GM20000 (cell line): ENCODE results near the gene ERC1.

Source experiments
- DNase-seq: peaks from one replicate; pipeline ENCODE4 v3.0.0; 2012; ENCODE audit warnings: low spot score
- TF ChIP-seq, protein P1 (sequence below): IDR thresholded peaks from 2 replicates; pipeline ENCODE4 v1.5.1; 2012; ENCODE audit warnings: mild to moderate bottlenecking, control low read depth; ENCODE audit errors: extremely low read depth, missing control alignments

The ERC1 gene

DNA sequence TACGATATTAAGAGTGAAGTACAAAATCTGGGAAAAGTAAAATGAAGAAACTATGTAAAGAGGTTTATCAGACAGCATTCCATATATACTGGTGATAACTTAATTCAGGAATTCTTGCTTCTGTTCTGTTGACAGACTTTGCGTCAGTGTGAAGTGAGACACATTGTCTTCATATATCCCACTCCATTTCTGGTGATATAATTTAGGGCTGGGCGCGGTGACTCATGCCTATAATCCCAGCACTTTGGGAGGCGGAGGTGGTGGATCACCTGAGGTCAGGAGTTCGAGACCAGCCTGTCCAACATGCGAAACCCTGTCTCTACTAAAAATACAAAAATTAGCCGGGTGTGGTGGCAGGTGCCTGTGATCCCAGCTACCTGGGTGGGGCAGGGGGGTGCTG is 21.2 kb upstream of the ERC1 start:
- TF ChIP-seq, protein P1, sequence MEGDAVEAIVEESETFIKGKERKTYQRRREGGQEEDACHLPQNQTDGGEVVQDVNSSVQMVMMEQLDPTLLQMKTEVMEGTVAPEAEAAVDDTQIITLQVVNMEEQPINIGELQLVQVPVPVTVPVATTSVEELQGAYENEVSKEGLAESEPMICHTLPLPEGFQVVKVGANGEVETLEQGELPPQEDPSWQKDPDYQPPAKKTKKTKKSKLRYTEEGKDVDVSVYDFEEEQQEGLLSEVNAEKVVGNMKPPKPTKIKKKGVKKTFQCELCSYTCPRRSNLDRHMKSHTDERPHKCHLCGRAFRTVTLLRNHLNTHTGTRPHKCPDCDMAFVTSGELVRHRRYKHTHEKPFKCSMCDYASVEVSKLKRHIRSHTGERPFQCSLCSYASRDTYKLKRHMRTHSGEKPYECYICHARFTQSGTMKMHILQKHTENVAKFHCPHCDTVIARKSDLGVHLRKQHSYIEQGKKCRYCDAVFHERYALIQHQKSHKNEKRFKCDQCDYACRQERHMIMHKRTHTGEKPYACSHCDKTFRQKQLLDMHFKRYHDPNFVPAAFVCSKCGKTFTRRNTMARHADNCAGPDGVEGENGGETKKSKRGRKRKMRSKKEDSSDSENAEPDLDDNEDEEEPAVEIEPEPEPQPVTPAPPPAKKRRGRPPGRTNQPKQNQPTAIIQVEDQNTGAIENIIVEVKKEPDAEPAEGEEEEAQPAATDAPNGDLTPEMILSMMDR, result no peak

DNA sequence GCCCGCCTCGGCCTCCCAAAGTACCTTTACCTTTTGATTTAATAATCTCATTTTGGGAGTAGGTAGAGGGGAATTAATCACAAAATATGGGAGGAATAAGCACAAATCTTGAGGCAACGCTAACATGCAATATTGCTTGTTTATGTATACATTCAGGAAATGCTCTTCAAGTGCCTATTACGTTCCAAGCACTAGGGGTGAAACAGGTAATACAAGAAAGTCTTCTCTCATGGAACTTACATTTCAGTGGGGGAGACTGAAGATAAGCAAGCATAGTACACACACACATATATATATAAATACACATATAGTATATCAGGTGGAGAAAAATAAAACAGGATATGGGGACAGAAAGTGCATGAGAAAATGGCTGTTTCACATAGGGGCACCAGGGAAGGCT is 19.0 kb upstream of the ERC1 start:
- TF ChIP-seq, protein P1, result no peak
- DNase-seq, result no peak

More for the DNA sequence above, 21.2 kb upstream of the ERC1 start:
- DNase-seq, result no peak

DNA sequence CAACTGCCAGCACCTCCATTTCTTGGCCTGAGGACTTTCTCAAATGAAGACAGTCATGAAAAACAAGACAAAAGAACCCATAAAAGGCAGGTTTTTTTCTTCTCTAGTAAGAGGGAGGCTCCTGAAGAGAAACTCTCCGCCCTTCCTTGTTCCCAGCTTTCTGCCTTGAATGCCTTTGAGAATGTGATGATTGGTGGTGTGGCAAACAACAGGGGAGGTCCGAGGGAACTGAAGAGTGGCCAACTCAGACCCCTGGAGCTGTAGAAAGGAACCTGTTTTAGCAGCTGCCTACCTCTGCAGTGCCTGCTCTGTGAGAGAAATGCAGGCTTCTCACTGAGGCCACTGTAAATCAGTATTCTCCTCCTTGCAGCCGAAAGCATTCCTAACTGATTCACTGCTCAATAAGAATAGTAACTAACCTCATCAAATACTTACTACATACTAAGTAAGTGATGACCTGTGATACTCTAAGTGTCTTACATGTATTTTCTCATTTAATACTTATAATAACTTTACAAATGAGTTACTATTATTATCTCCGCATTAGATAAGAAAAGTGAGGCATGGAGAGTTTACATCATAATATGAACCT is 16.7 kb upstream of the ERC1 start:
- TF ChIP-seq, protein P1, result no peak
- DNase-seq, result no peak

DNA sequence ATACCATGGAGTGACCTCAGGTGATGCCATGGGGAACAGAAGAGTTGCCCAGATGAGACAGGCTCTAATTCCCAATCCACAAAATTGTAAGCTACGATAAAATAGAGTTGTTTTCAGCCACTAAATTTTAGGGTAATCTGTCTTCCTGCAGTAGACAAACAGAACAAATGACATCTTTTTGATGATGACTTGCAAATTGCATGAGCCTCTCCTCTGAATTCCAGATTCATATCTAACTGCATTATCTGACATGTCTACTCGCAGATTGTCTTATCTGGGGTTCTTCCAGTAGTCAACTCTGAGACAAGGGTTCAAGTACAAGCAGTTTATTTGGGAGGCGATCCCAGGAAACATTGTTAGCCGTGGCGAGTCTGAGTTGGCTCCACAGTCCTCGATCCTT is 14.4 kb upstream of the ERC1 start:
- TF ChIP-seq, protein P1, result no peak
- DNase-seq, result no peak

DNA sequence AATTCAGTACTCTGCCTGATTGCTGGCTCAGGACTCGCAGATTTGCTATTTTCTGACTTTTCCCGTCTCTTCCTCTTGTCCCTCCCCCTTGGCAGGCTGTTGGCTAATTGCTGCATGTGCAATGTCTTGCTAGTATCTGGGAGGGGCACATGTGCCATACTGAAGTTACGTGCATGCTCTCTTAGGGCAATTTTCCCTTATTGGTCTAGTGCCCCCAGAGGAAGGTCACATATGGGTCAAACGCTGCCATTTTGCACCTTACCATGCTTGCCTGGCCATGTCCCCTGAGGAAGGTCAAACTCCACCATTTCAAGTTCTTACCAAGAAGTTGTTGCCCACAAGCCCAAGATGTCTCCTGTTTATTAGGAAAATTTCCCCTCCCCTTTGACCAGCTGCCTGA is 13.9 kb upstream of the ERC1 start:
- TF ChIP-seq, protein P1, result no peak
- no peak for DNase-seq

DNA sequence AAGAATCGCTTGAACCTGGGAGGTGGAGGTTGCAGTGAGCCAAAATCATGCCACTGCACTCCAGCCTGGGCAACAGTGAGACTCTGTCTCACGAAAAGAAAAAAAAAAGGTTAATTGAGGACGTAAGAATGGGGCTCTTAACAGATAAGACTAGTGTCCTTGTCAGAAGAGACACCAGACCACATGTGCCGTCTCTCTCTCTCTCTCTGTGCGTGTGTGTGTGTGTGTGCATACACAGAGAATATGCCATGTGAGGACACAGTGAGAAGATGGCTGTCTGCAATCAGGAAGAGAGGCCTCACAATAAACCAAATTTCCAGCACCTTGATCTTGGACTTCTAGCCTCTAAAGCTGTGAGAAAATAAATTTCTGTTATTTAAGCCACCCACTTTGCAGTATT is 11.7 kb upstream of the ERC1 start:
- TF ChIP-seq, protein P1, result no peak
- DNase-seq, result no peak

DNA sequence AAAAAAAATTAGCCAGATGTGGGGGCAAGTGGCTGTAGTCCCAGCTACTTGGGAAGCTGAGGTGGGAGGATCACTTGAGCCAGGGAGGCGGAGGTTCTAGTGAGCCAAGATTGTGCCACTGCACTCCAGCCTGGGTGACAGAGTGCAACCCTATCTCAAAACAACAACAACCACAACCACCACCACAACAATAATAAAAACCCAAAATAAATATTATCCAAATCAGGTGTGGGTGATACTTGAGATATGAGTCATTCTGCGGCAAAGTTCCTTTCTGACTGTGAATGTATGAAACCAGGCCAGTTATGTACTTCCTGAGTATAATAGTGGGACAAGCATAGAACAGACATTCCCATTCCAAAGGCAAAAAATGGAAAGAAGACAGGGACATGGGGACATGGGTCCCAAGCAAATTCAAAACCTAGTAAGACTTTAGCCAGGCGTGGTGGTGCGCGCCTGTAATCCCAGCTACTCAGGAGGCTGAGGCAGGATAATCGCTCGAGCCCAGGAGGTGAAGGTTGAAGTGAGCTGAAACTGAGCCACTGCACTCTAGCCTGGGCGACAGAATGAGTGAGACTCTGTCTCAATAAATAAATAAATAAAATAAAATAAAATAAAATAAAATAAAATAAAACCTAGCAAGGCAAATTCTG is 9.7 kb upstream of the ERC1 start:
- DNase-seq, result no peak
- TF ChIP-seq, protein P1, result no peak
